Erythroblast (primary cell): ENCODE data around the gene MBTPS1.

Experiments used
- GATA1 ChIP-seq: IDR thresholded peaks from 2 replicates; pipeline ENCODE4 v1.6.1; 2011; ENCODE audit warnings: low read depth, mild to moderate bottlenecking, control low read depth, low read length, moderate library complexity
- POLR2A ChIP-seq: IDR thresholded peaks from 2 replicates; pipeline ENCODE4 v1.6.1; 2011; ENCODE audit warnings: mild to moderate bottlenecking, low read length

DNA sequence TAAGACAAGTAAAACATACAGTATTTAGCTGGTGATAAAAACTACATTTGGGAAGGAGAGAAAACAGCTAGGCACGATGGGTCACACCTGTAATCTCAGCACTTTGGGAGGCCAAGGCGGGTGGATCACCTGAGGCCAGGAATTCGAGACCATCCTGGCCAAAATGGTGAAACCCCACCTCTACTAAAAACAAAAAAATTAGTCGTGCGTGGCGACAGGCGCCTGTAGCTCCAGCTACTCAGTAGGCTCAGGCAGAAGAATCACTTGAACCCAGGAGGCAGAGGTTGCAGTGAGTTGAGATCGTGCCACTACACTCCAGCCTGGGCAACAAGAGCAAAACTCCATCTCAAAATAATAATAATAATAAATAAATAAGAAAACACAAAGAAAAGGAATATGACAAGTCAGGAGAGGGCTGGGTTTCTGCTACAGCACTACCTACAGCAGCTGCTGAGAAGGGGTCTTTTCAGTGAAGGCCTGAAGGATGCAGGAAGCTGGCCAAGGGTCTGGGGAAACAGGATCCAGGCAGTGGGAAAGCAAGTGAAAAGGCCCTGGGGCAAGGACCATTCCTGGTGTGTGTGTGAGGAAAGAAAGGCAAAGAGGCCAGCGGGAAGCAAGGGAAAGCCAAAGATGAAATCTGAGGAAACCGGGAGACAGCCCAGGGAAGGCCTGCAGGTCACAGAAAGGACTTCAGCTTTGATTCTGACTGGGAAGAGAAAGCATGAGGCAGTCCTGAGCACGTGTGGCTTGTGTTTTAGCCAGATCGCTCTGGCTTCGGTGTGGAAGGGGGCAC lies 10.6 kb downstream of the MBTPS1 start:
- TF ChIP-seq POLR2A (no peak), GATA1 (no peak)
